Neutrophil (primary cell): Measurements from ENCODE around the gene TMCO6.

Experiments
- H3K27ac ChIP-seq: fragments of 200-600 bp; sonication (generic); 2 replicates; pipeline ENCODE4 v1.5.1; 2016; ENCODE audit warnings: mild to moderate bottlenecking, moderate library complexity
- H3K27me3 ChIP-seq: fragments of 200-600 bp; sonication (generic); 2 replicates; pipeline ENCODE4 v1.6.0; 2016; ENCODE audit warnings: mild to moderate bottlenecking
- H3K36me3 ChIP-seq: fragments of 200-600 bp; sonication (generic); 2 replicates; pipeline ENCODE4 v1.5.1; 2017
- H3K4me1 ChIP-seq, 2 experiments: fragments of 200-600 bp in 1 of 2; sonication (generic) in 1 of 2; 1 replicate in 1 of 2; 2 replicates in 1 of 2; pipeline versions ENCODE4 v1.5.1 to v1.6.1; 2013 to 2016; ENCODE audit warnings: low read depth in 1 of 2, low read length in 1 of 2, mild to moderate bottlenecking in 1 of 2, moderate library complexity in 1 of 2; ENCODE audit not compliant: control insufficient read depth in 1 of 2, insufficient read depth in 1 of 2
- H3K4me3 ChIP-seq, 2 experiments: fragments of 200-600 bp in 1 of 2; sonication (generic) in 1 of 2; 1 replicate in 1 of 2; 2 replicates in 1 of 2; pipeline ENCODE4 v1.5.1; 2013 to 2016; ENCODE audit warnings: low read depth in 1 of 2, low read length in 1 of 2, mild to moderate bottlenecking in 1 of 2, moderate library complexity in 1 of 2
- H3K9me3 ChIP-seq: fragments of 200-600 bp; sonication (generic); 2 replicates; pipeline ENCODE4 v1.5.1; 2016
- TF ChIP-seq, protein P1 (sequence below): fragments of 200-600 bp; sonication (generic); IDR thresholded peaks from 2 replicates; pipeline ENCODE4 v1.5.1; 2016; ENCODE audit warnings: antibody characterized with exemption

Gene TMCO6

DNA sequence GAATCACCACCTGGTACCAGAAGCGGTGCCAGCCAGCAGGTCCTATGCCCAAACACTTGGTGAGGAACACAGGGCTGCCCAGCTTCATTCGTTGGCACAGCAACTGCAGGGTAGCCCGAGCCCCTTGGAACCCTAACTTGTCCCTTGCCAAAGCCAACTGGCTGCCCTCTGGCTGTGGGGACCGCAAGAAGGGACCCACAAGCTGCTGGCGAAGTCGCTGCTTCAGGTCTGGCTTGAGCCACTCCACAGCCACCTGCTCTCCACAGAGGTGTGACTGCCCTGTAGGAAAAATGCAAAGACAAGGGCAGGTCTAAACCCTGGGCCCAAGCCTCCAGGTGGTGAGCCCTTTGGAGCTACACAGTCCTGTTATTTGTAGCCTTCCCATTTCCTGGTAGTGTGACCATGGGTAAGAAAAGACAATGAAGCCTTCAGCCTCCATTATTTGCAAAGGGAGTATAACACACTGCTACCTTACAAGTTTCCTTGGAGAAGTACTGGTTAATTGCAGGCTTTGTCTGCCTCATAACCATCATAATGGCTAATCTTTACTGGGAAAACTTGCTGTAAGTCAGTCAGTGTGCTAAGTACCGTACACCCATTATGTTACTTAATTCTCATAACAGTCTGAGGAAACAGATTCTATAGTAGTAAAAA lies 32.3 kb downstream of the TMCO6 start:
- peaks cover 84% of the 10 kb centered on the region for H3K36me3 ChIP-seq

DNA sequence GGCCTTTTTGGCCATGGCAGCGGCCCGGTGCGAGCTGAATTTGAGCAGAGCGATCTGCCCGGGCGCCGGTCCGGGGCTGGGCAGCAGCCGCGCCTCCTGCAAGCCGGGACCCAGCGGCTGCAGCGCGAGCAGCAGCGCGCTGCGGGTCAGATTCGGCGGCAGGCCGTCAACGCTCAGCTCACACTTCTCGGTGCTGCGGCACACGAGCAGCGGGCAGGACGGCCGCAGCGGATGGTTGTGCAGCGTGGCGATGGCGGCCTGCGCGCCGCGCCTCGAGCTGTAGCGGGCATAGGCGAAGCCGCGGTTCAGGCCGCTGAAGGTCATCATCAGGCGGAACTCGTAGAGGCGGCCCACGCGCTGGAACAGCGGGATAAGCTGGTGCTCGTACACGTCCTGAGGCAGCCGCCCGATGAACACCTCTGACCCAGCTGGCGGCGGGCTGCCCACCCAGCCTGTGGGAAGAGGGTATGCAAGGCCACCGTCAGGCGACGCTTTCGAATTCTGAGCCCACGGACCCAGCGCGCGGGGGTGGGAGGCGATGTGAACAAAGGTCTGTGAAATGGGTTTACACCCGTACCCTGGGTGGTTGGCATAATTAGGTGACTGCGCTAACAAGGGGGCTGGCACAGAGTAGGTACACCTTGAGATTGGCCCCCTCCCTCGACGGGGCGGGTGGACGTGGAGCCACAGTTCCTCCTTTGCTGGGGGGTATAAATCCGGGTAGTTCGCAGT lies 33.4 kb downstream of the TMCO6 start:
- no peak overlapping the region for H3K4me3 ChIP-seq

More for the DNA sequence above, 32.3 kb downstream of the TMCO6 start:
- H3K27me3 ChIP-seq, result no peaks in the 10 kb centered on the region
- TF ChIP-seq, protein P1, sequence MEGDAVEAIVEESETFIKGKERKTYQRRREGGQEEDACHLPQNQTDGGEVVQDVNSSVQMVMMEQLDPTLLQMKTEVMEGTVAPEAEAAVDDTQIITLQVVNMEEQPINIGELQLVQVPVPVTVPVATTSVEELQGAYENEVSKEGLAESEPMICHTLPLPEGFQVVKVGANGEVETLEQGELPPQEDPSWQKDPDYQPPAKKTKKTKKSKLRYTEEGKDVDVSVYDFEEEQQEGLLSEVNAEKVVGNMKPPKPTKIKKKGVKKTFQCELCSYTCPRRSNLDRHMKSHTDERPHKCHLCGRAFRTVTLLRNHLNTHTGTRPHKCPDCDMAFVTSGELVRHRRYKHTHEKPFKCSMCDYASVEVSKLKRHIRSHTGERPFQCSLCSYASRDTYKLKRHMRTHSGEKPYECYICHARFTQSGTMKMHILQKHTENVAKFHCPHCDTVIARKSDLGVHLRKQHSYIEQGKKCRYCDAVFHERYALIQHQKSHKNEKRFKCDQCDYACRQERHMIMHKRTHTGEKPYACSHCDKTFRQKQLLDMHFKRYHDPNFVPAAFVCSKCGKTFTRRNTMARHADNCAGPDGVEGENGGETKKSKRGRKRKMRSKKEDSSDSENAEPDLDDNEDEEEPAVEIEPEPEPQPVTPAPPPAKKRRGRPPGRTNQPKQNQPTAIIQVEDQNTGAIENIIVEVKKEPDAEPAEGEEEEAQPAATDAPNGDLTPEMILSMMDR, result no peak
- H3K4me1 ChIP-seq, result no peaks in the 10 kb centered on the region
- no peak overlapping the region for H3K27ac ChIP-seq
- H3K4me3 ChIP-seq, result no peak overlapping the region
- H3K9me3 ChIP-seq, result no peaks in the 10 kb centered on the region

DNA sequence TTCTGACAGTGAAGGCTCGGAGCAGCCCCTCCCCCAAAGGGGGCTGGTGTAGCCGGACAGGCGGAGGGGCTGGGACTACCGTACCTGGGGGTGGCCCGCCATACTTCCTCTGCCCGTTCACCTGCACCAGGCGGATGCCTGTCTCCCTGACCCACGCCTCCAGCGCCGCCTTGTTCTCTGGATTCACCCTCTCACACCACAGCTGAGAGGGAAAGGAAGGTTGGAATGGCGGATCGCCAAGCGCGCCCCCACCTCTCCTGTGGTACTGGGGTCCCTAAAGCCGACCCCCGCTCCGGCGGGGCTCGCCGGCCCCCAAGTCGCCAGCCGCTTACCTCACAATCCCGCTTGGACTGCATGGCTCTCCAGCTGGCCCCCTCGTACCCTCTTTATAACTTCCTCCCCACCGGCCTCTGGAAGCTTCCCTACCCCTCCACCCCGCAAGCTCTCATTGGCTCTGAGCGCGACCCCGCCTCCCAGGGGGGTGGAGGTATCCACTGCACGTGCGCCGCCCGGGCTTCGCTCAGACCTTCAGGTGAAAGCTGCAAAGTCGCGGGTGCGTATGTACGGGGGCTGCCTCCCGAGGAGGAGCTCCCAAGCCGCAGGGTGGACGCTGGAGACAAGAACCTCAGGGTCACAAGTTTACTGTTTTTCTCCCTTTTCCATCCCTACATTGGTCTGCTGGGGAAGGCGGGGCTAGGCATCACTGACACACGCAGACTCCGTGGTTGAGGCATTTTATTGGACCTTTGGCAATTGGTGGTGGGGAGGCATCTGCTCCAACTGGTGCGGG lies 34.1 kb downstream of the TMCO6 start, which contains the start of gene DND1:
TSS of gene DND1 (minus strand) at position 390 of the 790 bp plus-strand sequence. CDS start at position 356, 34 bp downstream.
- H3K27ac ChIP-seq, result peak within 1 kb of the TSS; percentile 8
- TF ChIP-seq, protein P1, result no peak
- H3K36me3 ChIP-seq, result peaks cover 96% of the 10 kb centered on the region
- H3K9me3 ChIP-seq, result no peaks in the 10 kb centered on the region
- H3K27me3 ChIP-seq, result no peaks in the 10 kb centered on the region
- H3K4me3 ChIP-seq, result no peak within 1 kb of the TSS
- no peaks in the 10 kb centered on the region for H3K4me1 ChIP-seq

More for the DNA sequence above, 33.4 kb downstream of the TMCO6 start:
- TF ChIP-seq, protein P1, result no peak
- H3K27ac ChIP-seq, result no peak overlapping the region
- no peaks in the 10 kb centered on the region for H3K4me1 ChIP-seq
- H3K9me3 ChIP-seq, result no peaks in the 10 kb centered on the region
- no peaks in the 10 kb centered on the region for H3K27me3 ChIP-seq
- H3K36me3 ChIP-seq, result peaks cover 94% of the 10 kb centered on the region

DNA sequence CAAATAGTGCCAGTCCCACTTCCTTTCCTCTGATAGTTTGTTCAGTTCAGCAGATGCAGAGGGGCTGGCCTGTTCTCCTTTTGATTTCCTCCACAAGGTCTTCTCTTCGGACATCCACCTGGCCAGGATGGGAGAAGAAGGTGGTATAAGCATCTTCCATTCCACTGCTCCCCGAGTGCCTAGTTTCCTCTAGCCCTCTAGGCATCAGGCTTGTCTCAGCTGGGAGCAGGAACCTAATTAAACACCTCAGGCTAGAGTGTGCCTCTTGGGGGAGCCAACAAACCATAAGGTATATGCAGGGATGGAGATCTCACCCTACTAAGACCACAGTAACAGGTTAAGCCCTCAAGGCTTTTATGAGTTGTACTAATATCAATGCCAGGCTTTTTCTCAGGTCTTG lies 35.0 kb downstream of the TMCO6 start:
- H3K4me3 ChIP-seq, result no peak overlapping the region
- H3K9me3 ChIP-seq, result no peaks in the 10 kb centered on the region
- TF ChIP-seq, protein P1, result no peak
- no peaks in the 10 kb centered on the region for H3K27me3 ChIP-seq
- peak overlapping the region; percentile 8 for H3K27ac ChIP-seq
- no peaks in the 10 kb centered on the region for H3K4me1 ChIP-seq
- H3K36me3 ChIP-seq, result peaks cover 96% of the 10 kb centered on the region

DNA sequence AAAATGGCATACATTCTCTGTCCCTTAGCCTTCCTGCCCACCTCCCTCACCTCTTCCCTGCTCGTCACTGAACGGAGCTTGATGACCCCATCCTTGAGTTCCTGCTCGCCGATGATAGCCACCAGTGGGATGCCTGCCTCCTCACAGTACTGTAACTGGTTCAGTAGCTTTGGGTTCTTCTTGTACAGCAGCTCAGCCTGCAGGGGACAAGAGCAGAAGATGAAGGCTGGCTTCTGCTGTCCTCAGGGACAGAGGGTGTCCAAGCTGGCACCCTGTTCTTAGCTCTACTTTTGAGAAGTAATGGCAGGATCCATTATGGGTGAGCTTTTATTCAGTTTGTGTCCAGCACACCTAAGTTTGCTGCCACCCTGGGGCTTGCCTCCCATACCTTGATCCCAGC lies 35.4 kb downstream of the TMCO6 start:
- Histone ChIP-seq H3K4me1 (no peaks in the 10 kb centered on the region), H3K9me3 (no peaks in the 10 kb centered on the region), H3K36me3 (peaks cover 96% of the 10 kb centered on the region), H3K27ac (no peak overlapping the region), H3K27me3 (no peaks in the 10 kb centered on the region), H3K4me3 (no peak overlapping the region)
- TF ChIP-seq, protein P1, result no peak
